HL-60 (cell line): Measurements from ENCODE around the gene ASPSCR1.

ENCODE experiments used
- CTCF ChIP-seq: IDR thresholded peaks from one replicate; pipeline ENCODE4 v1.5.1; 2011; ENCODE audit warnings: low read length, control low read depth, inconsistent platforms; ENCODE audit not compliant: insufficient read depth
- GABPA ChIP-seq: IDR thresholded peaks from 2 replicates; pipeline ENCODE4 v1.6.1; 2012; ENCODE audit warnings: low read depth

DNA sequence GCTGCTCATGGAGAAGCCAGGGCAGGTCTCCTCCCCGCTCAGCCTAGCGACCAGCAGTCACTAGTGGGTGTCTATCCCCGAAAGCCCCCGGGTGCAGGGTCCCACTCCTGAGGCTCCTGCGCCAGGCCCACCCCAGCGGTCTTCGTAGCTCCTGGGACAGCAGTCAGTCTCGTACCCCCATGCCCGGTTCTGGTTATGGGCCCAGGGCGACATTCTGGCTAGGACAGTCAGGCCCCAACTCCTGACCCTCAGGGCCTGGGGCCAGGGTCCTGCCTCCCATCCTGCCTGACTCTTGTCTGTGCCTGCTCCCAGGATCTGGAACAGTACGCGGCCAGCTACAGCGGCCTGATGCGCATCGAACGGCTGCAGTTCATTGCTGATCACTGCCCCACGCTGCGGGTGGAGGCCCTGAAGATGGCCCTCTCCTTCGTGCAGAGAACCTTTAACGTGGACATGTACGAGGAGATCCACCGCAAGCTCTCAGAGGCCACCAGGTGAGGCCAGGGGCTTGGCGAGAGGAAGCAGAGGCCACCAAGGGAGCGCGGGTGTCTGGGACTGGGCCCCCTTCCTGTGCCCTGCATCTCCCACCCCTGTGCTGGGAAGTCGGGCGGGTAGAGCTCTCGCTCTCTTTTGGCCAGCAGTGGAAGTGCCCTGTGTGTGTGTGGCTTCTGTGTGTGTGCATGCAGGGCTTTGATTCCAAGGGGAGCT lies 76.3 kb downstream of the ASPSCR1 start:
- TF ChIP-seq GABPA = no peak
- no peak for TF ChIP-seq CTCF
